Stimulated activated CD4-positive, alpha-beta T cell treated with anti-CD3 and anti-CD28 coated beads, Interleukin-1b, Interleukin-23, amount 100 ng/mL, for 4 hours (primary cell): ENCODE measurements around the gene ANKS1B.
"Not testable (repeated sequence)": the region's sequence is repeated elsewhere in the genome, so short reads cannot be mapped to it uniquely, and the experiment has no call there.

ENCODE experiments used
- DNase-seq, 2 donors: peaks; one replicate each; pipeline ENCODE4 v3.0.0-alpha.2; 2020; ENCODE audit warnings: low read depth in 2 of 2

The ANKS1B gene

GRCh38 chr12:99765469-99766114, 219.1 kb downstream of the ANKS1B start:
- no peak for DNase-seq

DNA sequence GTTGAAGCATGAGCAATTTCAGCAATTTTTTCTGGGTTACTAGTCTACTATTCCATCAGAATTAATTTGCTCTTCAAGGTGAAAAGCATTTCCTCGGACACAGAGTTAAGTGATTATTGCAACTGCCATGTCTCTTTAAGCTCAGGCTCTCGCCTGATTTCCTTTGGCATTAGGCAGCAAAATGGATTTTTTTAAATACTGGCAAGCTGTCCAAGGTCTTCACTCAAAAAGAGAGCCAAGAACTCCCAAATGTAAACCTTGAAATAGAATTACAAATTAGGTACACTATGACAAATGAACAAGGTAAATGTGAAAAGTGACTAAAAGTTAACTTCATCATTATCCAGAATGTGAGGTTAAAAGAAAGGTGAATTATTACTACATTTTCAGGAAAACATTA, 225.3 kb downstream of the ANKS1B start:
- no peak for DNase-seq

DNA sequence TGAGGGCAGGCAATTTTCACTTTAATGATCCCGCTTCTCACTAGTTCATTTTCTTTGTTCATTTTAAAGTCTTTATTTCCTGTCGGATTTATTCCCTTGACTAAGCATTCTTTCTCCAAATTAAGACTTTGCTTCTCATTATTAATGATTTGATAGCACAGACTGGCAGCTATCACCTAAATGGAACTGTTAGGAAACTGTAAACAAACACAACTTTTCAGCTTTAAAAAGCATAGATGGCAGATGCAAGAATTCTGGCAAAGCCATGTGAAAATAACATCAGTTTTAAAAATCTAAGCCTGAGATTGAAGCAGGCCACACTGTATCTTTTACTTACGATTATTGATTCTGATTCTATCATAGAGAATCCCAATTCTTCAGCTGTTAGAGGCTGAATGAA, 225.7 kb downstream of the ANKS1B start:
- no peak for DNase-seq

DNA sequence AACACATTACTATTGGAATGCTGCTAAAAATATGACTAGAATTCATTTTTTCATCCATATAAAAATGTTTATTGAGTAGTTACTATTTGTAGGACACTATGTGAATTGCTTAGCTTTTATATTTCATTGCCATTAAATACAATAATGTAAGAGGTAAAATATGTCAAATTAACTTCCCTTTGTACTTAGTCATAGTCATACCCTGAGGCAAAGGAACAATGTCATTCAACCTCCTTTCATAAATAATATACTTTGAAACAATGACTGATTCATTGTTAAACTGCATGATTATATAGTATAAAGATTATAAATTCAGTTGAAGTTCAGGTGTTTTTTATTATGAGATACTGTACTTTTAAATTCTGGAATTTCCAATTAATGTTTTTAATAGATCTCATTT, 232.0 kb downstream of the ANKS1B start:
- DNase-seq = no peak

- no peak for DNase-seq
These were observed 238.2 kb downstream of the ANKS1B start for GRCh38 chr12:99746538-99746937.

GRCh38 chr12:99745895-99746294, 238.8 kb downstream of the ANKS1B start:
- no peak for DNase-seq

DNA sequence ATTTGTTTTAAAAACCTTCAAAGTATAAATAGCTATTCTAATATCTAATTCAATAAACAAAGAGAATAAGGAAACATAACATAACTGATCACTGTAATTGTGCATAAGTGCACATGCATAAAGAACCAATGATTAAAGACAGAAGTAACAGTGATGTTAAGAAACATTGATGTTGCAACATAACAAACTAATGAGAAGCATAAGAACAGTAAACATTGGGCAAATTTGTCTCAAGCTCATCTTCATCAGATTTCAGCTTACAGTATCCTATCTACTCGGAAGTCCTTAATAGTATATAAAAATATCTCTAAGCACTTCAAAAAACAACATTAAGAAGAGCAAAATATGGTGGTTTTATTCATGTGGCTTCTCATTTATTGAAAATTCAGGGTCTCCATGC, 239.6 kb downstream of the ANKS1B start:
- DNase-seq = no peak

- DNase-seq = no peak
These were observed 247.9 kb downstream of the ANKS1B start for GRCh38 chr12:99736760-99737269.

DNA sequence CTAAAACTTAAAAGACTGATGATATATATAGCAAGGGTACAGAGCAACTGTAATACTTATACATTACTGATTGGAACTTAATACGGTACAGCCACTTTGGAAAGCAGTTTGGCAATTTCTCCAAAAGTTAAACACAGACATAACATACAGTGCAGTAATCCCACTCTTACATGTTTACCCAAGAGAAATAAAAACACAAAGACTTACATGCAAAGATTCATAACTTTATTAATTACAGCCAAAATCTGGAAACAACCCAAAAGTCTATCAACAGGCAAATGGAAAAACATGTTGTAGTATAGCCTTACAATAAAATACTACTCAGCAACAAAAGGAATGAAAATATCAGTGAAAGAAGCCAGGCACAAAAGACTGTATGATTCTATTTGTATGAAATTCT, 252.6 kb downstream of the ANKS1B start:
- no peak for DNase-seq

GRCh38 chr12:99722690-99723486, 261.8 kb downstream of the ANKS1B start:
- DNase-seq = no peak

DNA sequence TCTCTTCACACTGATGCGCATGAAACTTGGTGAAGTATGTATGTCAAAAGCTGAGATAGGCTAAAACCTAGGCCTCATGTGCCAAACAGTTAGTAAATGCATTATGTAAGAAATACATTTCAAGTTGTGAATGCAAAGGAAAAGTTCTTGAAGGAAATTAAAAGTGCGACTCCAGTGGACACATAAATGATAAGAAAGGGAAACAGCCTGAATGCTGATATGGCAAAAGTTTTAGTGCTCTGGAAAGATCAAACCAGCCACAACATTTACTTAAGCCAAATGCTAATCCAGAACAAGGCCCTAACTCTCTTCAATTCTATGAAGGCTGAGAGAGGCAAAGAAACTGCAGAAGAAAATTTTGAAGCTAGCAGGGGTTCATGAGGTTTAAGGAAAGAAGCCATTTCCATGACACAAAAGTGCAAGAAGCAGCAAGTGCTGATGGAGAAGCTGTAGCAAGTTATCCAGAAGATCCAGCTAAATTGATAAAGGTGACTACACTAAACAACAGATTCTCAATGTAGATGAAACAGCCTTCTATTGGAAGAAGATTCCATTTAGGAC, 262.9 kb downstream of the ANKS1B start:
- DNase-seq = no peak

DNA sequence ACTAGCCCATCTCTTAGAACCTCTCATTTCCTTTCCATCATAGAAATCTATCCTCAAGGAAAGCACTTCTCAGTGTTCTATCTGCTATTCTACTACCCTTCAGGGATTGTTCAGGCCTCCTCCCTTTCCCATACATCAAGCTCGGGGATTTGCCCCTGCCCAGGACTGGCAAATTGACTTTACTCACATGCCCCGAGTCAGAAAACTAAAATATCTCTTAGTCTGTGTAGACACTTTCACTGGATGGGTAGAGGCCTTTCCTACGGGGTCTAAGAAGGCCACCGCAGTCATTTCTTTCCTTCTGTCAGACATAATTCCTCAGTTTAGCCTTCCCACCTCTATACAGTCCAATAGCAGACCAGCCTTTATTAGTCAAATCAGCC, 264.7 kb downstream of the ANKS1B start:
- not testable (repeated sequence) for DNase-seq

DNA sequence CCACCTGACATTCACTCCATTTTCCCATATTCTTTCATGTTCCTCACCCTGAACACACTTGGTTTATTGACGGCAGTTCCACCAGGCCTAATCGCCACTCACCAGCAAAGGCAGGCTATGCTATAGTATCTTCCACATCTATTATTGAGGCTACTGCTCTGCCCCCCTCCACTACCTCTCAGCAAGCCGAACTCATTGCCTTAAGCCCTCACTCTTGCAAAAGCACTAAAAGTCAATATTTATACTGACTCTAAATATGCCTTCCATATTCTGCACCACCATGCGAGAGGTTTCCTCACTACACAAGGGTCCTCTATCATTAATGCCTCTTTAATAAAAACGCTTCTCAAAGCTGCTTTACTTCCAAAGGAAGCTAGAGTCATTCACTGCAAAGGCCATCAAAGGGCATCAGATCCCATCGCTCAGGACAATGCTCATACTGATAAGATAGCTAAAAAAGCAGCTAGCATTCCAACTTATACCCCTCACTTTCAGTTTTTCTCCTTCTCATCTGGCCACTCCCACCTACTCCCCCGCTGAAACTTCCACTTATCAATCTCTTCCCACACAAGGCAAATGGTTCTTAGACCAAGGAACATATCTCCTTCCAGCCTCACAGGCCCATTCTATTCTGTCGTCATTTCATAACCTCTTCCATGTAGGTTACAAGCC, 265.2 kb downstream of the ANKS1B start:
- not testable (repeated sequence) for DNase-seq

GRCh38 chr12:99715841-99716510, 268.8 kb downstream of the ANKS1B start:
- DNase-seq = not testable (repeated sequence)

- not testable (repeated sequence) for DNase-seq
These were observed 269.8 kb downstream of the ANKS1B start for GRCh38 chr12:99714921-99715320.

GRCh38 chr12:99713946-99714520, 270.7 kb downstream of the ANKS1B start:
- no peak for DNase-seq

GRCh38 chr12:99712281-99712680, 272.5 kb downstream of the ANKS1B start:
- no peak for DNase-seq

GRCh38 chr12:99711246-99711645, 273.5 kb downstream of the ANKS1B start:
- no peak for DNase-seq

GRCh38 chr12:99709619-99710018, 275.1 kb downstream of the ANKS1B start:
- no peak for DNase-seq

GRCh38 chr12:99709116-99709515, 275.6 kb downstream of the ANKS1B start:
- no peak for DNase-seq

GRCh38 chr12:99707883-99708282, 276.9 kb downstream of the ANKS1B start:
- DNase-seq = no peak
